IPS DF 4.7 (cell line): Measurements from ENCODE around the gene C9.
"Not testable (repeated sequence)": the region's sequence is repeated elsewhere in the genome, so short reads cannot be mapped to it uniquely, and the experiment has no call there.

Source experiments
- DNase-seq: peaks from one replicate; pipeline ENCODE4 v3.0.0-alpha.2; 2013; ENCODE audit warnings: low spot score; ENCODE audit errors: extremely low read depth

C9 gene

DNA sequence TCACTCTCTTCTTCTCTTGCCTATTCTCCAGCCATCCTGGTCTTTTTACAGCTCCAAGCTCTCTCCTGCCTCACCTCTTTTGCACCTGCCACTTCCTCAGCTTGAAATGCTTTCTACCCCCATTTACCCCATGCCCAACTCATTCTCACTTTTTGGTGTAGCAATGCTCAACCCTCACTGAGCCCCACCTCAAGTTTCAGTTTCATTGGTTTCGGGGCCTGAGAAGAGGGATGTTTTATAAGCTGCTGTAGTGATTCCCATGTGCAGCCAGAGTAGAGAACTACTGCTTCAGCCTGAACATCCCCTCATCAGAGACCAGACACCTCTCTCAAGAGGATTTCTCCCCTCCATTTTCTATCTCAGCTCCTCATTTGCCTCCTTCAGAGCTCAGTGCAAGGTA is 99.8 kb downstream of the C9 start:
- no peak for DNase-seq

DNA sequence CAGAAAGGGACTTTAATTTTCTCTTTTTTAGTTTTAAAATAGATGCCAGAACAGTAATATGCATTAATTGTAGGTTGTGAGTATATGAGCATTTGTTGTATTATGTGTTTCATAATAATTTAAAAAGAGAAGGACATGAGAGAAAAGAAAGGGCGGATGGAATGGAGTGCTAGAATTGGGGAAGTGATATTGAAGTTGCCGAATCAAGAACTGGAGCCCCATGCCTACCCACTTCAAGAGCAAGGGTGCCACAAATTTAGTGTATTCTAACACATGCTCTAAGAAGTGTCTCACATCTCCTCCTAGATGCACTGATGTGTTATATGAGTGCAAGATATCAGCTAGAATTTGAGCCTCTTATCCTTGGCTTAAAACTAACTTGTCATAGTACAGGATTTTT is 101.3 kb downstream of the C9 start:
- DNase-seq = no peak

DNA sequence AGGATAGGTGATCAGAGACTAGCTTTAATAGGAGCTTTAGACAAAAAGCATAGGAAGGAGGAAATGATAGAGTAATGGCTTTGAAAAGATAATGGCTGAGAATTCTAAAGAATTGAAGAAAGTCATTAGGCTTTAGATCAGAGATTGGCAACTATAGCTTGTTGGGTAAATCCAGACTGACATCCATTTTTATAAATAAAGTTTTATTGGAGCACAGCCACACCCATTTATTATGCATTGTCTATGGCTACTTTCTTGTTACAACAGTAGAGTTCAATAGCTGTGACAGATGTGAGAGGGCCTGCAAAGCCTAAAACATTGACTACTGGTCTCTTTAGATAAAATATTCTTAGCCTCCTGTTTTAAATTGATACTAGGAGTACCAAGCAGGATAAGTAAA is 104.2 kb downstream of the C9 start:
- no peak for DNase-seq

DNA sequence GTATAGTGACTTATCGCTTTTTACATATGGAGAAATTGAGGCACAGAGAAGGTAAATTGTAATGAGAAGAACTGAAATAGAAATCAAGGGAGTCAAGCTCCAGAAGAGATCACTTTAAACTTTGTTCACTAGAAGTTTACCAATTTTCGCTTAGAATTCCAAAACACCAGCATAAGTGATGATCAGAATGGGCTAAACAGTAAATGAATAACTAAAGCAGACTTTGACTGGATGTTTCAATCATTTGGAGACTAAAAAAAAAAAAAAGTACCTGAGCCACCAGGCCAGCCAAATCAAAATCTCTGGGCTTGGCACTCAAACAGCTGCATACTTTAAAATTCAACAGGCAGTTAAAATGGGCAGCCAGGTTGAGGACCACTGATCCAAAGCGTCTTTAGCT is 106.7 kb downstream of the C9 start:
- no peak for DNase-seq

DNA sequence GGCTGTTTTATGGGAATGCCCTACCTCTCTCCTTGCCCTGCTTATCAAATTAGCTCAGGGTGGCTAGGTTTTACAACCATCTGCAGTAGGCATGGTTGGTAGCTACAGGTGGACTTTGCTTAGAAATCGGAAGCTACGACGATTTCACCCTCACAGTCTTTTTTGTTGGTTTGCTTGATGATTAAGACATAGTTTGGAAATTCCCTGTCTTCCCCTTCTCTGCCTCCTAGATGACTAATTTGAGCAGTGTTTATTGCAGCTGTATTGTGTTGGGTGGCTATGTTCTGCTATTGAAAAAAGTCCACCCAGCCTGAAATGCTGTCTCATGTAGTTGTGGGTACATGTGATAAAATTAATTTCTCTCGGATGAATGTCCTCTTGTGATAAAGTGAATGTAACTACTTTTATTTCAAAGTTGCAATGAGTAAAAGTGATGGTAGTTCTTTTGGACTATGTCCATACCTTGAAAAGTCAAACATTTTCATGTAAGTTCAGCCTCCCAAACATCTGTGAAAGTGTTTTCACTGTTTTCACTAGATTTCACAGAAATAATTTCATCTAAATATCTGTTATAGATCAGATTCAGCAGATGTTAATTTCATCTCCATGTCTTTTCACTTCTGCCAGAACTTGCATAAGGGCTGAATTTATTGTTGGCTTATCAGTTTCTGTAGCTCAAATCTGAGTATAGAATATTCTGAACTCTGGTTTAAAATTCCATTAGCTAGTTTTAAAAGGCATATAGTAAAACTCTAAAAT is 107.6 kb downstream of the C9 start:
- no peak for DNase-seq

DNA sequence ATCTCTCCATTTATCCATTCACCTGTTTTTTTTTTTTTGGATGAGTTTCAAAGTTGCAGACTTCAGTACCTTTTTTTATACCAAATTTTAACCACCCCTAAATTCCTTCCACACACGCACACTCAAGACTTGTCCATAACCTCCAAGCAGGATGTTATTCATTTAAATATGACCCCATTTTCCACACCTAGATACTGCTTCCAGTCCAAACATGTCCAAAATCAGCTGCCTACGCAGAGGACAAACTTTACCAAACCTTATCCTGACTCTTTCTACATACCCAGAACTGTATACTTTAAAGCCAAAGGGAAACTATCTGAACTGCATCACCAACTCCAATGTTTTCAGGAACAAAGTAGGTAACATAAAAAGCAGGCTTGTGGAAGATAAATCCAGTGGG is 108.9 kb downstream of the C9 start:
- DNase-seq = no peak

DNA sequence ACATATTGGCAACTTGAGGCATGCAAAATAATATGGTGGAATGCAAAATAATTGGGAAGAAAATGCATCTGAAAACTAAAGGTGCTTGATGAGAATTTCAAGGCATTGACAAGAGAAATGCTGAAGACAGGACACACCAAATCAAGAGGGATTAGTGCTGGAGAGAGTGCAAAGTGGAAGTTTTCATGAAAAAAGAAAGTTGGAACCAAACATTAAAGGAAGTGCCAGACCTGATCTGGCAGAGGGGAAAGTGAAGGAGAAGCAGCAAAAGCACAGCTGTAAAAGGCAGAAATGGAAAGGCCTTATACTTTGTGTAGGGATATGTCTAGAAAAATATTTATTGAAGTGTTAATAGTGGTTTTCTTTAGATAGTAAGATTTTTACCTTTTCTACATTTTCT is 109.6 kb downstream of the C9 start:
- DNase-seq = no peak

DNA sequence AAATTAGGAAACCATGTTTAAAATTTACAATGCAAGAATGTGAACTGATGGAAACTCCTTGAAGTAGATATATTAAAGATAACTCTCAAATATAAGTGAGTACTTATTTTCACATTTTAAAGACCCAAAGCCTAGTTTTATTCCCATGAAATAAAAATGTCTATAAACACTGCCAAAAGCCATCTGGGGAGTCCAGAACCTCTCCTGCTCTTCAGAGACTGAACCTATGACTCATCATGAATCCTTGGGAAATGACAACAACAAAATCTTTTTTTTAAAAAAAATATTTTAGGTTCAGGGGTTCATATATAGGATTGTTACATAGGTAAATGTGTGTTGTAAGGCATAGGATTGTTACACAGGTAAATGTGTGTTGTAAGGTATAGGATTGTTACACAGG is 111.1 kb downstream of the C9 start:
- DNase-seq = no peak

DNA sequence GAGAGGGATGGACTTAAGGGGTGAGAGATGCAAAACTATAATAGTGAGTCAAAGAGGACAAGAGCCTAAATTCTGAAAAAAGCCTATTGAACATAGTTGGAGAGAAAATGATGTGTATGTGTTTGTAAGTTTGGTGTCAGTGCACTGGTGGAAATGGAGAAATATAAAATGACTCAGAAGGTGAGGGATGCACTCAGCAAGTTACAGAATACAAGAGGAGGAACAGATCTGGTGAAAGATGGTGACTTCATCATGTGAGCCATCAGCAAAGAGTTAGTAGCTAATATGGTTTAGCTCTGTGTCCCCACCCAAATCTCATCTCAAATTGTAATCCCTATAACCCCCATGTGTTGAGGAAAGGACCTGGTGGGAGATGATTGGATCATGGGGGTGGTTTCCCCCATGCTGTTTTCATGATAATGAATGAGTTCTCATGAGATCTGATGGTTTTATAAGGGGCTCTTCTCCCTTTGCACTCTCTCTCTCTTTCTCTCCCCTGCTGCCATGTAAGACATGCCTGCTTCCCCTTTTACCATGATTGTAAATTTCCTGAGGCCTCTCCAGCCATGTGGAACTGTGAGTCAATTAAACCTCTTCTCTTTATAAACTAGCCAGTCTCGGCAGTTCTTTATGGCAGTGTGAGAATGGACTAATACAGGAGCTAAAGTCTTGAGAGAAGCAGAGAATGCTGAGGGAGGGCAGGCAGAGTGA is 114.6 kb downstream of the C9 start:
- no peak for DNase-seq

DNA sequence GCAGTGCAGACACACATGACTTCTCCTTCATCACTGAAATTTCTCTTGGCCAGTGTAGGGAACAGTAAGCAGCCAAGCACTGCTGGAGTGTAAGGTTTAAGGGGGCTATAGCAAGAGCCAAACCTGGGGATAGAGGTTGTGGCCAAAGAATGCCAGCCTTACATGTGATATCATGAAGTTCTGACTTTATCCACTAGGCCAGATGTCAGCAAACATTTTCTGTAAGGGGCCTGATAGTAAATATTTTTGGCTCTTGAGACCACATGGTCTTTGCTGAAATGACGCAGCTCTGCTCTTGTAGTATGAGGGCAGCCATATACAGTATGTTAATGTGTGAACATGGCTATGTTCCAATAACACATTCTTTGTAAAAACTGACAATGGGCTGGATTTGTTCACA is 115.2 kb downstream of the C9 start:
- no peak for DNase-seq

DNA sequence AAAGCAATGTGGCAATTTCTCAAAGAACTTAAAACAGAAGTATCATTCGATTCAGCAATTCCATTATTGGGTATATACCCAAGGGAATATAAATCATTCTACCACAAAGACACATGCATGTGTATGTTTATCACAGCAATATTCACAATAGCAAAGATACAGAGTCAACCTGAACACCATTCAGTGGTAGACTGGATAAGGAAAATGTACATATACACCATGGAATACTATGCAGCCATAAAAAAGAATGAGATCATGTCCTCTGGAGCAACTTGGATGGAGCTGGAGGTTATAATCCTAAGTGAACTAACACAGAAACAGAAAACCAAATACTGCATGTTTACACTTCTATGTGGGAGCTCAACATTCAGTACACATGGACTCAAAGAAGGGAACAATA is 123.5 kb downstream of the C9 start:
- DNase-seq = no peak

DNA sequence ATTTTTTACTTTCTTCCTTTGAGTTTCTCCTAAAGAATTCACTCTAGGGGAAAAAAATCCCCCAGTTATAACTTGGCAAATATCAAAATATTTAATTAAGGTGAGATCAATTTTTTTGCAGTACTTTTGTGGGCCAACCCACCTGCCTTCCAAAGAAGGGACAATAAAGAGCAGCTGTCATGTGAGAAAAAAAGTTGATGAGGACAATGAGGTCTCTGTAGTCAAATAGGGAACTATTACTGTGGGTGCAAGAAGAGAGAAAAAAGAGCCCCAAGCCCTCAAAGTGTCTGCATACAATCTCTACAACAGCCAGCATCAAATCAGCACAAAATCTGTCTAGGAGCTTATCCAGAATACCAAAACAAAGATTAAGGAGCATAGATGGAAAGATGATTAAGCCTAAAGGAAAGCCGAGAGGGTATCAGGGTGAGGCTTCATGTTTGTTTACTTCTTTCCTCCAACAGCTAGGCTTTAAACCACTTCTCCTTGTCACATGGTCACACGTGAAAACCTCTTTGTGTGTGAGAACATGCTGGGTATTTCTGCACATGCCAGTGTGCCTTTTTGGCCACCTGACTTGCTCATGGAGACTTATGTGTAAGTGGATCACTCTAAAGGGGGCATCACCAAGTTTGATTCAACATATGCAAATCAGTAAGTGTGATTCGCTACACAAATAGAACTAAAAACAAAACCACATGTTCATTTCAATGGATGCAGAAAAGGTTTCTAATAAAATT is 125.8 kb downstream of the C9 start:
- no peak for DNase-seq

DNA sequence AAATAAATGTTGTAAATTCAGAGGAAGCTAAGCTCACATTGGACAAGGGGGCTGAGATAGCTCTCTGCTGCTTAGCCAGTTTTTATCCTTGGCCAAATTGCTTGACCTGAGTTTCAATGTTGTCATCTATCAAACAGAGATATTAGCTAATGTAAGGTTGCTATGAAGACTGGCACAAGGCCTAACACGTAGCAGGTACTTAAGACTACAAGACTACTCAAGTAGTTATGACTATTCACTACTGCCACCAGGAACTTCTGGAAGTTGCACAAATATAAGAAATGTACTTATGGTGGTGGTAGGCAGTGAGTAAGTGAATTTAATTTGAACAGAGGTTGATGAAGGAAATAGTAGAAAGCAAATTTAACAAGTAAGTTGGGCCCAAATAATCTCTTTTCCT is 127.6 kb downstream of the C9 start:
- DNase-seq = no peak

DNA sequence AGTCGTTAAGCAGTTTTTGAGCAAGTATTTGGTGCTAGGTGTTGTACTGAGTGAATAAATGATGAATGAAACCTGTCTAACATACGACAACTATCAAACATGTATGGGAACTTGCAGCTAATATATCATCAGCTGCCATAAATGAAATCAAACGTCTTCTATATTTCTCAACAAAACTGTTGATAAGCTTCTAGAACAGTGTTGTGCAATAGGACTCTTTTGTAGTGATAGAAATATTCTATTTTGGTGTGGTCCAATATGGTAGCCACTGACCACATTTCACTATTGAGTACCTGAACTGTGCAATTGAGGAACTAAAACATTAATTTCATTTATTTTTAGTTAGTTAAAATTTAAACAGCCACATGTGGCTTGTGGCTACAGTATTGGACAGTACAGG is 128.6 kb downstream of the C9 start:
- no peak for DNase-seq

DNA sequence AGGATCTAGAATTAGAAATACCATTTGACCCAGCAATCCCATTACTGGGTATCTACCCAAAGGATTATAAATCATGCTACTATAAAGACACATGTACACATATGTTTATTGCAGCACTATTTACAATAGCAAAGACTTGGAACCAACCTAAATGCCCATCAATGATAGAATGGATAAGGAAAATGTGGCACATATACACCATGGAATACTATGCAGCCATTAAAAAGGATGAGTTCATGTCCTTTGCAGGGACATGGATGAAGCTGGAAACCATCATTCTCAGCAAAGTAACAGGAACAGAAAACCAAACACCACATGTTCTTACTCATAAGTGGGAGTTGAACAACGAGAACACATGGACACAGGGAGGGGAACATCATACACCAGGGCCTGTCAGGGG is 129.8 kb downstream of the C9 start:
- not testable (repeated sequence) for DNase-seq
